ENCODE data around the gene SBK2.
"Not testable (repeated sequence)": the region's sequence is repeated elsewhere in the genome, so short reads cannot be mapped to it uniquely, and the experiment has no call there.

SBK2 gene

GRCh38 chr19:55500368-55500952 is 36.5 kb downstream of the SBK2 start:
- no peak for DNase-seq

- DNase-seq, result peak; percentile 6
These were observed 38.6 kb downstream of the SBK2 start for GRCh38 chr19:55498246-55498840.

GRCh38 chr19:55497763-55498162 is 39.2 kb downstream of the SBK2 start:
- DNase-seq, result no peak

- not testable (repeated sequence) for DNase-seq
These were observed 40.1 kb downstream of the SBK2 start for GRCh38 chr19:55496820-55497219.

GRCh38 chr19:55495646-55496349 is 41.1 kb downstream of the SBK2 start:
- DNase-seq, result no peak

GRCh38 chr19:55494172-55494761 is 42.7 kb downstream of the SBK2 start:
- no peak for DNase-seq

GRCh38 chr19:55493645-55494171 is 43.2 kb downstream of the SBK2 start:
- DNase-seq, result no peak

- no peak for DNase-seq
These were observed 43.8 kb downstream of the SBK2 start for GRCh38 chr19:55493052-55493644.

GRCh38 chr19:55492362-55492944 is 44.5 kb downstream of the SBK2 start:
- DNase-seq, result no peak

- no peak for DNase-seq
These were observed 45.2 kb downstream of the SBK2 start for GRCh38 chr19:55491546-55492360.

- DNase-seq, result no peak
These were observed 46.2 kb downstream of the SBK2 start for GRCh38 chr19:55490478-55491432.

GRCh38 chr19:55489711-55490477 is 47.0 kb downstream of the SBK2 start:
- DNase-seq, result no peak

- DNase-seq, result no peak
These were observed 47.8 kb downstream of the SBK2 start for GRCh38 chr19:55488986-55489710.

GRCh38 chr19:55487924-55488687 is 48.8 kb downstream of the SBK2 start, which contains the start of gene SSC5D:
TSS of gene SSC5D (plus strand) at chr19:55488436. CDS start at chr19:55488590, 154 bp downstream.
- DNase-seq, result no peak

GRCh38 chr19:55486971-55487923 is 49.7 kb downstream of the SBK2 start:
- no peak for DNase-seq

GRCh38 chr19:55486043-55486970 is 50.6 kb downstream of the SBK2 start:
- no peak for DNase-seq
